Upper lobe of right lung (tissue), 1 donor: ENCODE data around the gene AHNAK. TPM values are rescaled to one million over a fixed set of nuclear protein-coding genes. Genes with fewer than 3 reads are reported as not detected.

Source experiments
- ATAC-seq: fragments of 200-7000 bp; cut with Tn5 transposase; one replicate; pipeline ENCODE4 v1.9.1; 2020; ENCODE audit warnings: mild to moderate bottlenecking, moderate library complexity
- DNase-seq: peaks from one replicate; pipeline ENCODE4 v3.0.0-alpha.2; 2020
- H3K27ac ChIP-seq: fragments of 200-600 bp; one replicate; pipeline ENCODE4 v1.8.0; 2022
- H3K27me3 ChIP-seq: fragments of 200-600 bp; one replicate; pipeline ENCODE4 v1.8.0; 2022; ENCODE audit warnings: mild to moderate bottlenecking
- H3K36me3 ChIP-seq: fragments of 200-600 bp; one replicate; pipeline ENCODE4 v1.8.0; 2022
- H3K4me1 ChIP-seq: fragments of 200-600 bp; one replicate; pipeline ENCODE4 v1.8.0; 2022
- H3K4me3 ChIP-seq: fragments of 200-600 bp; one replicate; pipeline ENCODE4 v1.8.0; 2022; ENCODE audit warnings: mild to moderate bottlenecking
- H3K9me3 ChIP-seq: fragments of 200-600 bp; one replicate; pipeline ENCODE4 v1.8.0; 2022
- intact Hi-C: fragments of 100-400 bp; cut with DNase I; formaldehyde crosslinking; loops from one replicate; pipeline ENCODE4 v1.11.0; 2022
- total RNA-seq: library from RNA; stranded (reverse); fragmentation: NEBNext Ultra II Directional; extraction: Animal tissue kit (Norgen Biotek cat#: 25700); gene quantifications from one replicate; pipeline ENCODE4 v1.2.1, GENCODE V29; 2021
- TF ChIP-seq, protein P1 (sequence below): fragments of 200-600 bp; IDR thresholded peaks from one replicate; pipeline ENCODE4 v1.8.0; 2022; ENCODE audit warnings: antibody characterized with exemption
- donor health status: DM: no; HTN: yes; CAD: no; lungs with severe emphysema.

The AHNAK gene
- total RNA-seq, 1 donor from 2014 or later, result 819 TPM

DNA sequence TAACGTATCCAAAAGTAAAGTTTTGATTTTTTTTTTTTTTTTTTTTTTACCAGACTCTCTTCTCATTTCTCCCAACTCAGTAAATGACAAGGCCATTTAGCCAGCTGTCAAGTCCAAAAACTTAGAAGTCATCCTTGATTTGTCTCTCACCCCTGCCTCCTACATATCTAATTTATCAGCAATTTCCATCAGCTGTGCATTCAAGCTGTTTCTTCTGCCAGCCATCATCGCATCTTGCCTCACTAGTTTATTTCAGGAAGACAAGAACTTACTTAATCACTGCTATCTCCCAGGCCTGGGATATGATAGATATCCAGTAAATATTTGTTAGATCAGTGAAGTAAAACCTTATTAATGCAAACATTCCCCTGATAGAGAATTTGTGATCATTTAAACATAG lies 80.2 kb downstream of the AHNAK start:
- no peak overlapping the region for H3K4me3 ChIP-seq
- H3K27me3 ChIP-seq, result no peaks in the 10 kb centered on the region
- no peak for DNase-seq
- no peak for ATAC-seq
- H3K9me3 ChIP-seq, result no peaks in the 10 kb centered on the region
- no peaks in the 10 kb centered on the region for H3K4me1 ChIP-seq
- no peaks in the 10 kb centered on the region for H3K36me3 ChIP-seq
- H3K27ac ChIP-seq, result no peak overlapping the region
- TF ChIP-seq, protein P1, sequence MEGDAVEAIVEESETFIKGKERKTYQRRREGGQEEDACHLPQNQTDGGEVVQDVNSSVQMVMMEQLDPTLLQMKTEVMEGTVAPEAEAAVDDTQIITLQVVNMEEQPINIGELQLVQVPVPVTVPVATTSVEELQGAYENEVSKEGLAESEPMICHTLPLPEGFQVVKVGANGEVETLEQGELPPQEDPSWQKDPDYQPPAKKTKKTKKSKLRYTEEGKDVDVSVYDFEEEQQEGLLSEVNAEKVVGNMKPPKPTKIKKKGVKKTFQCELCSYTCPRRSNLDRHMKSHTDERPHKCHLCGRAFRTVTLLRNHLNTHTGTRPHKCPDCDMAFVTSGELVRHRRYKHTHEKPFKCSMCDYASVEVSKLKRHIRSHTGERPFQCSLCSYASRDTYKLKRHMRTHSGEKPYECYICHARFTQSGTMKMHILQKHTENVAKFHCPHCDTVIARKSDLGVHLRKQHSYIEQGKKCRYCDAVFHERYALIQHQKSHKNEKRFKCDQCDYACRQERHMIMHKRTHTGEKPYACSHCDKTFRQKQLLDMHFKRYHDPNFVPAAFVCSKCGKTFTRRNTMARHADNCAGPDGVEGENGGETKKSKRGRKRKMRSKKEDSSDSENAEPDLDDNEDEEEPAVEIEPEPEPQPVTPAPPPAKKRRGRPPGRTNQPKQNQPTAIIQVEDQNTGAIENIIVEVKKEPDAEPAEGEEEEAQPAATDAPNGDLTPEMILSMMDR, result no peak
- intact Hi-C loops, result no loop called here

DNA sequence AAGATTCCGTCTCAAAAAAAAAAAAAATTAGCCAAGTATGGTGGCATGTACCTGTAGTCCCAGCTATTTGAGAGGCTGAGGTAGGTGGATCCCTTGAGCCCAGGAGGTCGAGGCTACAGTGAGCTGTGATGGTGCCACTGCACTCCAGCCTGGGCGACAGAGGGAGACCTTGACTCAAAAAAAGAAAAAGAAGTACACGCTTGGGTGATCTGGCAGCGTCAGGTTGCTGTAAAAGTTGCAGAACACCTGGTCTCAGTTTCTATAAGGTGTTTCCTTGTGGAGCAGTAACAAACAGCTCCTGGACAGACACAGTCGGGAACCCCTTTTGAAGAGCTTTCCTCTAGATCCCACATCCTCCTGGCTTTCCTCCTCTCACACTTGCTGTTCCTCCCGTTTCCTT lies 82.0 kb downstream of the AHNAK start:
- DNase-seq (no peak), ATAC-seq (no peak)
- Histone ChIP-seq H3K4me3 (no peak overlapping the region), H3K9me3 (no peaks in the 10 kb centered on the region), H3K4me1 (no peaks in the 10 kb centered on the region), H3K27ac (no peak overlapping the region), H3K27me3 (no peaks in the 10 kb centered on the region), H3K36me3 (no peaks in the 10 kb centered on the region)
- intact Hi-C loops, result no loop called here
- TF ChIP-seq, protein P1, result no peak

DNA sequence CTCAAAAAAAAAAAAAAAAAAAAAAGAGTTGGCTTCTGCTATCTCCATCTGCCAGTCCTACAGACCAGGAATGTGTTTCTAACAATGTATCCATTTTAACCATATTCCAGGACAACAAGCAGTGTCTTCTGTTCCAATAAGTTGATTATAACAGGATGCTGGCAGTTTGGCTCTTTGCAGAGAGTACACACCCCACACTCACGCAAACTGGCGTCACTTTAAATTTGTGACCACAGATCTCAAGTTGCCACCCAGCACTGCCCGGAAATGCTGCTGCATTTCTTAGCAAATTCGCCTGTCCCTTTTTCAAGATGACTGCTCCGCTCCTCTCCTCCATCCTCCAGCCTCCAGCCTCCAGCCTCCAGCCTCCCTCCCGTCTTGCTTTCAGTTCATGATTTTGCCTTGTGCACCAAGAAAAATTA lies 83.5 kb downstream of the AHNAK start:
- Histone ChIP-seq H3K9me3 (no peaks in the 10 kb centered on the region), H3K4me3 (no peak overlapping the region), H3K4me1 (no peaks in the 10 kb centered on the region), H3K36me3 (no peaks in the 10 kb centered on the region), H3K27me3 (no peaks in the 10 kb centered on the region), H3K27ac (no peak overlapping the region)
- ATAC-seq (no peak), DNase-seq (no peak)
- TF ChIP-seq, protein P1, result no peak
- intact Hi-C loops, result no loop called here

DNA sequence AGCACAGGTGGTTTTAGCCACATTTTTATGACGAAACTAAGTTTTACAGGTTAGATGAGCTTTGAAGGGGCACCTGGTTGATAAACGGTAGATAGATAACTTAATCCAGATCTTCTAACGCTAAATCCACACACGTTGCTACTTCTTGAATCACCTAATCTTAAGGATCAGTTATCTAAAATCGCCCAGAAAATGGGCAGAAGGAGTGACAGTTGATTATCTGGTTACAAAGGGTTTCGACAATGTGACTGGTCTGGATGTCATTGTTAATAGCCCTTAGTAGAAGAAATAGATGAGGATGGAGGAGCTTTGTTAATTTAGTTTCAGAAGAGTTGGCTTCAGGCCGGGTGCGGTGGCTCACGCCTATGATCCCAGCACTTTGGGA lies 84.1 kb downstream of the AHNAK start:
- intact Hi-C loops, result no loop called here
- Histone ChIP-seq H3K36me3 (no peaks in the 10 kb centered on the region), H3K27me3 (no peaks in the 10 kb centered on the region), H3K9me3 (no peaks in the 10 kb centered on the region), H3K4me1 (no peaks in the 10 kb centered on the region), H3K4me3 (no peak overlapping the region), H3K27ac (no peak overlapping the region)
- DNase-seq (no peak), ATAC-seq (no peak)
- TF ChIP-seq, protein P1, result no peak

DNA sequence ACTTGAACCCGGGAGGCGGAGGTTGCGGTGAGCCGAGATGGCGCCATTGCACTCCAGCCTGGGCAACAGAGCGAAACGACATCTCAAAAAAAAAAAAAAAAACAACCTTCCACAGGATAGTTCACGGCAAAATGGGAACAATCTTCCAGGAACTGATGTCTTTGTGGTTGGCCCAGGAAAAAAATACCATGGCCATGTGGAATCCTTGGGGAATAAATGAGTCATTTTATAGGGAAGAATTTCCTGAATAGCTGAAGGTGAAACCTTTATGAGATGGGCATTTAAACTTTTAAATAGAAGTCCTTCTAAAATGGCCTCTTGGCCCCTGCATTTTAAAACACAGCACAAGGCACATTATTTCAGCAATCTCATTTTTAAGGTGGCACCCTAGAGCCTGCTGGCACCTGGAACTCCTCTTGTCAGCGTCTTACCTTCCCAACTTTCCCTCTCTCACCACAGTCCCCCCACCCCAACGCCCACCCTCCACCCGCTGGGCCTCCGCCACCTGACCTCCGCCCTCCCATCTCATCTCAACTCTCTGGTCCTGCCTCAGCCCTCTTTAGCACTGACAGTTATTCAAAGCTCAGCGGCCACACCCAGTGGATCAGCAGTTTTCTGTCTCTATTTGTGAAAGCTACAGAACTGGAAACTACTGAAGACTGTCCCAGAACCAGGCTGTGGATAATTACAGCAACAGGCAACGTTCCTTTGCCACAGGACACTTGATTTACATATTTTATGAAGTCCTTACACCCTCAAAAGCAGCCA lies 84.7 kb downstream of the AHNAK start:
- intact Hi-C loops, result no loop called here
- TF ChIP-seq, protein P1, result no peak
- no peak for ATAC-seq

More for the DNA sequence above, 84.7 kb downstream of the AHNAK start:
- Histone ChIP-seq H3K9me3 (no peaks in the 10 kb centered on the region), H3K4me3 (no peak overlapping the region), H3K36me3 (no peaks in the 10 kb centered on the region), H3K27ac (no peak overlapping the region), H3K27me3 (no peaks in the 10 kb centered on the region), H3K4me1 (no peaks in the 10 kb centered on the region)
- DNase-seq, result no peak
